AG08396 (cell line): ENCODE results near the gene ROR1.

Experiments
- DNase-seq: peaks from one replicate; pipeline ENCODE4 v3.0.0; 2012; ENCODE audit warnings: low spot score, mixed read lengths

ROR1 gene

DNA sequence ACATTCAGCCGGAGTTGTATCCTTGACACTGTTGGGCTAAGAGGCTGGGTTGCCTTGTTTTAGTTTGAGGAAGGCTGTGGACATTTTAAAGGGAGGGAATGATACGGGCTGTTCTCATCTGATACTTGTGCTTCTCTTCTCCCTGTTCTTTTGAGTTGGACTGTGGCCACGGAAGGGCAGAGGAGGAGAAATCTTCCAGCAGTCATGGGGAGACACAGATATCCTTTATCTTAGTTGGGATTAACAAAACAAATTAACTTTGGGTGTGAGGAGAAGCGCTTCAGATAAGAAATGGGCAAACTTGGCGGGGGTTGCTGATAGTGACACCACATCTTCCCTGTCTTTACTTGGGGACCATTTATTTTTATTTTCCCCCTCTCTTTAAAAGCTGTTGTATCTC lies 138.8 kb downstream of the ROR1 start:
- DNase-seq, result no peak

DNA sequence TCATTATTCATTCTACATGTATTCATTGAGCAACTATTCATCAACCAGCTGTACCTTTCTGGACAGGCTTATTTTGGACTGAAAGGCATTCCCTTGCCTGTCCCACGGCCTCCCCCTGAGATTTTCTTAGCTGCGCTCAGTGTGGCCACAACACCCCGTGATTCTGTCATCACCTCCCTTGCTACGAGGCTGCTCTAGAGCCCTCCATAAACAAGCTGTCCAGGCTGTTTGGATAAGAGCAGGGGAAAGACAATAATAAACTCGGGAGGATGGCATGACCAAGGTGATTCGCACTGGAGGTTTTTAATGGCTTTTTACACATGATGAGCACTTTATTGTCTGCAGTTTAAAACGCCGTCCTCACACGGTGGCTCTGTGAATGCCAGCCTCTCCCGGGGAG lies 139.7 kb downstream of the ROR1 start:
- DNase-seq, result no peak

DNA sequence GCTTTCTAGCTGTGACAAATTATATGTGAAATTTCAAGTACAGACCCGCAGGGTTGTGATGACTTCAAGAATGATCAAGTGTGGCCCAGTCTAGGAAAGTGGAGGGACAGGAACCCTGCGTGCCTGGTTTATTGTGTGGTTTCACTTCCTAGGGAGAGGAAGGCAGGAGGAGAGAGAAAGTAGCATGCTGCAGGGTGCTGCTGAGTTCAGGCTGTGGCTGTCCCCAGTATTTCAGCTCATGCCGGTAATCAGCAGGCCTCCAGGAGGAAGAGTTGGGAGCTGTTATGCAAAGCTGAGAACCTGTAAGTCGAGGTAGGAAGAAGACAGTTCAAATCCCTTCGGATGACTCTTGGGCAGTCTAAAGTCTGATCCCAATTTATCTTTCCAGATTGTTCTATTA lies 140.4 kb downstream of the ROR1 start:
- no peak for DNase-seq

DNA sequence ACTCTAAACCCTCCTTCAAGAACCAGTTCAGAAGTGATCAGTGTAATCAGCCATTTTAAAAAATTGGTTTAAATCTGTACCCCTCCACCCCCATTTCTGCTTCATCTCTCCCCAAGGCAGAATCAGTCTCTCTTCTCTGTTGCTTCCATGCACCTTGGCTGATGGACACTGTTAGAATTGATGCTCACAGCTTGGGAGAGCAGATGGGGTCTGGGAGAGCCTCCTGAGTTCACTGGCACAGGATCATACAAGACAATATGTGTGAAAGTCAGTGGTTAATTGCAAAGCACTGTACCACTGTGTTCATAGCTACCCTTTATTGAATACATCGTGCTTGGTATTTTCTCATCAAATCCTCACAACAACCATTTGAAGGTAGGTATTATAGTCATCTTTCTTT lies 140.9 kb downstream of the ROR1 start:
- no peak for DNase-seq

DNA sequence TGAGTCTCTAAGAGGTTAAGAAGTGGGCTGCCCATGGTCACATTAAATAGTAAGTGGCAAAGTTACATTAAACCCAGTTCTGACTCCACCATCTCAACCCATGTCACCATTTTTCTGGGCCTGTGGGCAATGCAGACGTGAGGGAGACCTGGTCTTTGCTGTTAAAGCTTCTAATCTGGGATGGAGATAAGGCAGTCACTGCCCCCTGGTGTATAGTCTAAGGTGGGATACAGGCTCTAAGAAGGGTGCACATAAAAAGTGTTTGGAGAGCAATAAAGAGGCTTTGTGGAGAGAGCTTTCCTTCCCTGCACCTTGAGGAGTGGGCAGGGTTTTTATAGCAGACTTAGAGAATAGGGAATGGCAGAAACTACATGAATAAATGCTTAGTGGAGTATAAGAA lies 141.3 kb downstream of the ROR1 start:
- no peak for DNase-seq

DNA sequence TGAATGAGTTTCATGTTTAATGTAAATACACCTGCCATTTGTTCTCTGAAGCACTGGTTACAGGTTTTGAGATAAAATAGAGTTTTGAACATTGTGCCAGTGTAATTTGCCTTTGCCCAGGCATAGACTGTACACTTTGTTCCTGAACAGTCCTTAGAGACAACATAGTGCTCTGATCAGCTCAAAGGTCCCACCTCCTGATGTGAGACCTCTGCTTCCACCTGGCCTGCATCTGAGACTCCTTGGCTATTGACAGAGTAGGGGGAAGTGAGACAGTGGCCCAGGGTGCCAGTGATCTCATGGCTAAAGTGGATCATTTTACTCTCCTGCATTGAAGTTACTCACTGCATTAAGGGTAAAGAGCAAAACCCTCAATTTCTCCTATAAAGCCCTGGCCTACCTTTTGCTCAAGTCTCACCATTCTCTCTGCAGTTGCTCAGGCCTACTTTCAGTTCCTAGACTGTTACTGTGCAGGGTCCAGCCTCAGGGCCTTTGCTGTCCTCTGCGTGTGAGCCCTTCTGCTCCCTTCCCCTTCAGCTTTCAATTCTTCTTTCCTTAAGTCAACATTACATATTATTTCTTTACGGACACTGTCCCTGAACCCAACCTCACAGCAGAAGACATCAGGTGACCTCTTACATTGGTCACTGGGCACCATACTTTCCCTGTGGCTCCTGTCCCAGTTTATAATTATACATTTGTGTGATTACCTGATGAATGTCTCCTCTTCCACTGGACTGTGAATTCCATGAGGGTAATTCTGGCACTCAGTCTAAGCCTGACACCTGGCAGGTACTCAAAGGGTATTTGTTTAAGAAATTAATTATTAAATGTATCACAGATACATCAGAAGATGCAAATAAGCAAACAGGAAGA lies 142.9 kb downstream of the ROR1 start:
- DNase-seq, result no peak

DNA sequence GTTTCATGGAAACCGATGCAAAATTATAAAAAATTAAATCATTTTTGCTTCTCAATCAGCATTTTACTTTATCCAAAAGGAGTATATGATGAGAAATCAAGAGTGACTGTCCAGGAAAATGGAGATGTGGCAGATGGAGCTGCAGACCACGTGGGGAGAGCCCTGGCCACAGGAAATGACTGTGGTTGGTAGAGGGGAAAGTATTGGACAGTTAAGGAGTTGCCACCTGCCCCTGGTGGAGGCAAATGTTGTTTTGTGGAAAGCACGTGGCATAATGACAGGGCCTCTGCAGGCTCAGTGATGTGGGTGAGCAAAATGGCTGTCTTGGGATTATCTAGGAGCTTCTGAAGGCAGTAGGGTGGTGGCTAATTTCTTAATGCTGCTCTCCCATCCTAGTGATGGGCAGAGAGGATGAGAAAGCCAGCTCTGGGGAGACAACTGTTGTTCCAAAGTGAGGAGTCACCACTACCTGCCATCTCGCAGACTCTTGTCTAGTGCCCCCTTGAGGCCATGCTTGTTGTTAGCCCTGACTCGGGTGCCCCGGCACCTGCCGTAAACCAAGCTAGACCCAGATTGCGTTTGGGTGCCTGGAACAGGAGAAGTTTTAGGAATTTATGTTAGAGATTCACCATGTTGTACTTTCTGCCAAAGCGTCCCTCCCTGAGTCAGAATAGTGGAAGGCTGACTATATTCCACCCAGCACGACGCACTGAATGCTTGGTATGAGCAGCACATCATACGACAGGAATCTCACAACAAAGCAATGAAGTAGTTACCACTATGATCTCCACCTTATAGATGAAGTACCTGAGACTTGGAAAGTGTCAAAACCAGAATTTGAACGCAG lies 144.0 kb downstream of the ROR1 start:
- DNase-seq, result no peak

DNA sequence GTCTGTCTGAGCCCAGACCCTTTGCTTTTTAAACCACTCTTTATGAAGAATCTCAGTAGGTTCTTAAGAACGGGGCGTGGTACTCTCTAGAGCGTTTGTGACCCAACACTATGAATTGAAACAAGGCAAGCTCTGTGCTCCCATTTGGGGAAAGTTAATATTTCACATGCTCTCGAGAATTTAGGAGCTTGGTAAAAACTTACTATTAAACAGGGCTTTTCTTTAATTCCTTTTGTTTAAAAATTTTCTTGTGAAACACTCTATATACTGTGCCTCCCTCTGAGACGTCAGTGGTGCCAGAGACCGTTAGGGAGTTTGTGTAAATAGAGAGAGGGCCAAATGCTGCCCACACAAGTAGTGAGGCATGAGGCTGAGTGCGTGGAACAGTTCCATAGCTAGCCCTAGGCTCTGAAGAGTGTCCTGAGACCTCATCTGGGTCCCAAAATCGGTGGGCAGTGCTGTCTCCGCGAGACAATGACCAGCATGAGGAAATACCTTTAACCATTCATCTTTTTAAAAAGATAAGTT lies 144.7 kb downstream of the ROR1 start:
- DNase-seq, result no peak

DNA sequence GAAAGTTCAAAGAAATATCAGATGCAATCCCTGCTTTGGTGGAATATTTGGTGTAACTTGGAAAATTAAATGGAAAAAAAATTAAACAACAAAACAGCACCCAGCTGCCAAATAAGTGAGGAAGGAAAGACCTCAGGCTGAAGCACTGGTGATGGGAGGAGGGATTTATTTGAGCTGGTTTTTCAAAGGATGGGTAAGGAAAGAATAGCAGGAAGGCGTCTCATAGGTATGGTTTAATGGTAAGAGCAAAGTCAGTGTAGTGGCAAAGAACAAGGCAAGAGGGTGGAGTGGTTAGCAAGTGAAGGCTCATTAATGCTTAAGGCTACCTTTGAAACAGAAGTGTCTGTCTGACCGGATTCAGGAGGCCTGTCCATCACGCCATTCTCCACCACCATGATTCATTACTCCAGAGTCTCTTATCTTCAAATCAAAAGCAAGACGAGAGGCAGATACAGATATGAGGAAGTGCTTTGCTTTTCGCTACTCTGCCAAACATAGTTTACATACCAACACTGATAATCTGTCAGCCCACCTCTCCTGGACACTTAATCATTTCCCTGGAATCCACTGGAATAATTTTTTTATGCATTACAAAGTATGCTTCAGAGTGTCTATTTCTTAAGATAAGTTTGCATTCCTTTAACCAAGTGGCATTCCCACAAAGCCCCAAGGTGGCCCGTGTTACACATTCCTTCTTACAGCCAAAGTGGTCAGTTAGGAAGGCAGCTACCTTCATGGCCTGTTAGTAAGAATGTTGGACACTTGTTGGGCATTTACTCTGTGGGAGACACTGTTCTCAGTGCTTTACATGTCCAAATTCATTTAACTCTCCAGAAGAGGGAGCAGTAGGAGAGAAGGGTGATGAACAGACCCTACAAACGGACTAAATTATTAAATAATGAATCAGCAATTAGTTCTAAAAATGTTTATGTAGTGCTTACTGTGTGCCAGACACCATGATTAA lies 146.6 kb downstream of the ROR1 start:
- DNase-seq, result peak; percentile 37

DNA sequence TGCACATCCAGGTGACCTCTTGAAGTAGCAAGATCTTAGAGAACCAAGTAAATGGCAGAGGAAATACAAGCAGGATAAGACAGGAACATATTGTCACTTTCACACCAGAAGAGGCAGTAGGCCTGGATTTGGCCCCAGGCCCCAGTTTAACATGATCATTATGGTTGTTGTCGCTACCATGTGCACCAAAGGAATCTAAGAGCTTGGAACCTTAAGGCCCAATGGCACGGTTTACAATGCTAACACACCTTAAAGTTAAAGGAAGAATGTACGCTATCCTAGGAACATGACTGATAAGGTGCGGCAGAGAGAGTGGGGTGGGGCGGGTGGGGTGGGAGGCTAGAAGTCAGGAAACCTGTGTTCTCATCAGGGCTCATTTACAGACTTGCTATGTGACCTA lies 147.5 kb downstream of the ROR1 start:
- no peak for DNase-seq

DNA sequence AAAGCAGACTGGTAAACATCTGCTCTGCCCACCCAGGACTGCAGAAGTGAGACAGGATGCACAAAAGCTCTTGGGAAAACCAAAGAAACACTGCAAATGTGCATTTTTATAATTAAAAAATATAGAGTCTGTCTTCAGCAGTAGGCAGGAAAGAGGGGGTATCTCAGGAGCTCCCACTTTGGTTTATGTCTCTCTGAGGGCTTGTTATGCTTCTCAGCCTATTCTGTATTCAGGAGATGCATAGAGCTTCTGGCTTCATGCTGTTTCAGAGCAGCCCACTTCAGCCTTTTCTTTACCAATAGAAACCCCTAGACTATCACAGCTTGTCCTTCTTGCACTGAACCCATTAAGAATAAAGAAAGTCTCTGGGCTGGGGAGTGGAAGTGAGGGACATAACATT lies 148.0 kb downstream of the ROR1 start:
- DNase-seq, result no peak

DNA sequence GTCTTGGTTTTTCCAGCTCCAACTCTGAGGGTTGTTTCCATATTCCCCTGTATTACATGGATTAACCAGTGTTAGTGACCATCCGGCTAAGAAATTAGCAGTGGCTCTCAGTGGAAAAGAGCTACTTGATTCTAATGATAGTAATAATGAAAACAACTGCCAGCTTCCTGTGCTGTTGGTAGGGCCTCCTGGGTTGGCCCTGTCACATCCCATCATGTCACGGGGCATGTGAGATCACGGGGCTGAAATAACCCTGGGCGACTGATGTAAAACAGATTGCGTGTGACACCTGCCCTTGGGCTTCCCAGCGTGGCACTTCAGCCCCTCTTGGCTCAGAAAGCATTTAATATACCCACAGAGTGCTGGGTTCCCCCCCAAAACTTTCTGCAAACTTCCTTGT lies 149.0 kb downstream of the ROR1 start:
- DNase-seq, result no peak

DNA sequence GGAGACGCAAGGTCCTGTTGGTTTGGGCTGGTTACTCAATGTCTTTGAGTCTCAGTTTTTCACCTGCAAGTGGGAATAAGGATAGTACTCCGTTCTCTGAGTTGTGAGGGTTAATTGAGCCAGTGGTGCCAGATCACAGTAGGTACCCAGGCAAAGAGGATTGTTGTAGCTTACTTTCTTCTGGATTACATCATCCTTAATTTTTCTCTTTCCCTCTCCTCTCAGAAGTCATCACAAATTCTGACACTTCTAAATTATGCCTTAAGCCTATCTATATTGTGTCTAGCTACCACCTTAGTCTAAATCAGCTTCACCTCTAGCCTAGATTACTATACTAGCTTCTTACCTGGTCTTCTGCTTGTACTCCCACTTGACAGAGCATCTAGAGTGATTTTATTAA lies 149.5 kb downstream of the ROR1 start:
- no peak for DNase-seq

DNA sequence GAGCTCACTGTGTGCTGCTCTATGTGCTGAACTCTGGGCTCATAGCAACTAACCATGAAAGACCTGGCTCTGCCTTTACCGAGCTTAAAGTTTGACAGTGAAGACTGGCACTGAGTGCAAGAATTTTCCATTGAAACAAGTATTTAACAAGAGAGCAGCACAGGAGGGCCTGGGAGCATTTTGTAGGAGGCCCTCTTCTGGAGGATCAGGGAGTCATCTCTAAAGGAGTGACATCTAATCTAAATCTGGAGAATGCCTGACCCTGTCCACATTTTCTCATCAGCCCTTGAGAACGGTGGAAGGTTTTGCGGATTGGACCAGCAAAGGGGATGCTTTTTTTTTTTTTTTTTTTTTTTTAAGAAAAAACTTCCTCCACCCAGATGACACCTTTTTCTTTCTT lies 150.8 kb downstream of the ROR1 start:
- no peak for DNase-seq

DNA sequence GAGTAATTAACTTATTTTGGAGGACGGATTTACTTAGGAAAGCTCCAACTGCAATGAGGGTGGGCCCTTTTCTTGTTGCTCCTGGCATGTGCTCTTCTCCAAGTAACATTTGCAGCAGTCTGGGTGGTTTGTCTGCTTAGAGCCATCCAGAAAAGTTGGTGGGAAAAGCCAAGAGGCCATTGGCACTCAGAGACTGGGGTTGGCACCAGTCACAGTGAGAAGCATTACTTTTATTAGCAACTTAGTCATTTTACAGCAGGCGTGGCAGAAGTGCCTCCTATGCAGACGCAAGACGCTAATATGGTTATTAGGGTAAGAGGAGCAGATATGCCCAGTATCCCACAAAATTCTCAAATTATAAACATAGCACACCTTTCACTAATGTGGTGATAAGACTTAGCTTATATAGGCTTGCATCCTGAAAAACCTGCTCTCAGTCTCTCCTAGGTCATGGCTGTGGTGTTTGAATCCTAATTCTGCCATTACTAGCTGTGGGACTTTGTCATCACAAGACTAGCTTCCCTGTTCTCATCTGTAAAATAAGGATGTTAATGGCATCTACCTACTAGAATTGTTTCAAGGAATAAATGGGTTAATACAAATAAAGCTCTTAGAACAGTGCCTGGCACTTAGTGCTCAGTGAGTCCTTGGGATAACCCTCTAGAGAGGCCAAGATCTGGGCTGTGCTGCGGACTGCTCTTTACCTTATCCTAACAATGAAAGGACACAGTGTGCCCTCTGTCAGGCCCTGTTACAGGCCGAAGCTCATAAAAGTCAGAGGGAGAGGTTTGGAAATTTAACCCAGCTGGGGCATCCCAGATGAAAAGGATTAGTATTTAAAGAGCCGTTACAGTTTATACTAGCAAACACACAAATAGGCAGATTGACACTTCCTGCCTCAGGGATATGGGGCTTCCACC lies 154.6 kb downstream of the ROR1 start:
- DNase-seq, result no peak

DNA sequence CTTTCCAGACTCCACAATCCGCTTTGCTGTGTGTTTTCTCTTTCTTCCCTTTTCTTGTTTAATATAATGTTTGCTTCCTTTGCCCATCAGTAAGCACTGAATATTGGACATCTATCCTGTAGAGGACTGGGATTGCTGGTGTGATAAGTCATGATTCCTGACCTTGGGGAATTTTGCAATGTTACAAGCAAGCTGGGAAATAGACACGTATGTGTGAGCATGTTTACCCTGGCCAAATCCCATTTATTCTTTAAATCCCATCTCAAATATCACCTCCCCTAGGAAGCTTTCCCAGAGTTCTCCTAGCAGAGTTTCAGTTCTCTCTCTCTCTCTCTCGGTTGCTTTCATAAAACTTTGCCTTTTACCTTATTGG lies 155.3 kb downstream of the ROR1 start:
- no peak for DNase-seq

DNA sequence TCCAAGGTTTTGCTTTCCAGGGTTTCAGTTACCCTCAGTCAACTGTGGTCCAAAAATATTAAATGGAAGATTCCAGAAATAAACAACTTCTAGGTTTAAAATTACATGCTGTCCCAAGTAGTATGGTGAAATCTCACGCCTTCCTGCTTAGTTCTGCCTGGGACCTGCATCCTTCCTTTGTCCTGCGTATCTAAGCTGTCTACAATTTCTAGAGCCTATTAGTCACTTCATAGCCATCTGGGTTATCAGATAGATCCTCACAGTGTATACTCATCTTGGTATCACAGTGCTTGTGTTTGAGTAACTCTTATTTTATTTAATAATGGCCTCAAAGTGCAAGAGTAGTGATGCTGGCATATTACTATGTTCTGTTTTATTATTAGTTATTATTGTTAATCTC lies 157.7 kb downstream of the ROR1 start:
- DNase-seq, result no peak

DNA sequence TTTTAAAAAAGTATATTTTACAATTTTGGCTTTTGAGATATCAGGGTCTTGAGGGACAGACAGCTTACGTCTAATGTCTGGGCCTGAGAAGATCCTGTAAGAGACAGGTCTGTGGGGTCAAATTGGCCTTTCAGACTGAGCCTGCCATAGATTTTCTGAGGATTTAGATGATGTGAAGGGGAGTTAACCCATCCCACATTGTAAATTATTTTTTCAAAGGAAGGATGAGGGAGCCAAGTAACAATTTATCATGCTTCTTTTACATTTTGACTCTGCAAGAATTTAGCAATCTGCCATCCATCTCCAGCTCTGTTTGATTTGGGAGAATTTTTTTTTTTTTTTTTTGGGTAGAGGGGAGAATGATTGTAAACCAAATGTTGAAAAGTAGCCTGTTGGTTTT lies 160.9 kb downstream of the ROR1 start:
- no peak for DNase-seq

DNA sequence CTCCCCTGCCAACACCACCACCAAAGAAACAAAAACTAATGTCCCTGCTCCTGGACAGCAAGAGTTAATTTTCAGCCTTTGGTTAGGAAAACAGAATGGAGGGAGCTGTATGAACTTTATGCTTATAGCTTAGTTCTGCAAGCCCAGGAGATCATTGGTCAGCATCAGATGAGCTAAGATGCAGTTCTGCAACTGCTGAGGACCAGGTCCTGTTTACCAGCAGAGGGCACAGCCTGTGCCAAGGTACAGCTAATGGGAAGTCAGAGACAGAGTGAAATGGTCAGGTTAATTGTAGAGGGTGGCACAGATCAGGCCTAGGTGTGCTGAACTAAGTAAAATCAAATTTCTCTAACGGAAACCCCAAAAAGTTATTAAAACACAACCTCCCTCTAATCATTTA lies 161.3 kb downstream of the ROR1 start:
- no peak for DNase-seq

DNA sequence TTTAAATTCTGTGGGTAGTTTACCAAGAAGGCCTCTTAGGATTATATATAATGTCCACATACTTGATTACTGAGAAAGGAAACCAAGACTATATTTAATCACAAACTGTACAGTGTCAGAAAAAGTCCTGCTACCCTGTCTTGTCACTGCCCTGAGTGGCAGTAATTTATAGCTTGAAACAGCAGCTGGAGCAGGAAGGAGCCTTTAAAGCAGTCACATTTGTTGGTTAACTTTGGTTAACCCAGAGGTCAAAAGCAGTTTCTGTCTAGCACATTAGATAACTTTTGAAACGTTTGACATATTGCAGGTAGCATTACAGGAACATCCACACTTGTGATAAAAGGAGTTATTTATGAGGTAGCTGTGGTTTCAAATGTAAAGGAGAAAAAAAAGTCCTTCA lies 161.7 kb downstream of the ROR1 start:
- DNase-seq, result no peak

DNA sequence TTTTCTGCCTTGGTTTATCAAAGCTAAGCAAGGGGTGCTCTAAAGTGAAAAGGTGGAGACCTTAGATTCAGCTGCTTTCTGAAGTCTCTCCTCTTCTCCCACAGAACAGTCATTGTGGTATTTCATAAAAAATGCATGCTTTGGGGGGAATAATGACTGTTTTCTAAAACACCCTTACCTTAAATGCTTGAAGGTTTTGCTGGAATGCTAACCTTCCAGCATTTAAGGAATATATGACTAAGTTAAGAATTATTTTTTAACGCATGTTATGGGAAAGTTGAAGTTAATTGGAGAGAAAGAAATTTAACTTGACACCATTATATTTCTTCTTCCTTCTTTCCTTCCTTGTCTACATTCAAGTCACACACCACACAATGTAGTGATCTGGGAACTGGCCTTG lies 162.5 kb downstream of the ROR1 start:
- no peak for DNase-seq
